ENCODE data around the gene MGRN1. TPM values are rescaled to one million over a fixed set of nuclear protein-coding genes. Genes with fewer than 3 reads are reported as not detected.
A peak's percentile ranks its signal among the peaks of the same experiment; 100 is the strongest.

MGRN1 gene
- total RNA-seq, 1 experiment from 2014 or later, result 61.3 TPM

DNA sequence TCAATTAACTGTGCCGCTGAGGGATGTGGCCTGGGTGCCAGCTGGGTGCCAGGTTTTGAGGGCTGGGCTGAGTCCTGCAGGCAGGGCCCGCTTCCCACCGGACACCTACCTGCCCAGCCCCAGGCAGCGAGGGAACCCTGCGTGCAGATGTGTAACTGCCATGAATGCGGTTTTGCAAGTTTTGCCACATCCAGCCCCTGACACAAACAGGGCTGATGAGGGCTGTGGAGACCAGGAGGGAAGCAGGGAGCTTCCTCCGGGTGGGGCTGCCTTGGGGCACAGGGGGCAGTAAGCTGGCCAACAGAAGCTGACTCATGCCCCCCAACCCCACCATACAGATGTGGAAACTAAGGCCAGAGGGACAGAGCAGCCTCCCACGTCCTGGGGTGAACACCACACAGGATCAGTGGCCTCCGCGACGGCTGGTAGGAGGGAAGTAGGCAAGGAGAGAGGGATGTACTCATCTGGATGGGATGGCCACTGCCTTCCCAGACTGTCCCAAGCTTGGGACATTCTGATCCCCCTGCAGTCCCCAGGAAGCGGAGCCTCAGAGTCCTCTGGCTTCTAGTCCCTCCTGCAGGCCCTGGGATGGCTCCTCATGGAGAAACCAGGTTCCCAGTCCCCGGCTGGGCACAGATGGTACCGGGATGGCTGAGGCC is 11.5 kb upstream of the MGRN1 start:
- intact Hi-C loops (cut with micrococcal nuclease), result loop anchor here (10.0 kb wide), 1 partner anchor 342 kb away; the partner anchor contains the start of gene SEC14L5
- TSS peak; percentile 19 for BruUV-seq (replicated peaks)
- ChIA-PET CTCF (interaction anchor here (0.6 to 4.2 kb wide), 2 partner anchors 12 to 479 kb away, joined by 3 to 25 read pairs; partner anchors contain the start of gene MGRN1), POLR2A (interaction anchor here (0.6 to 4.7 kb wide), 4 partner anchors 8 to 113 kb away, joined by 3 to 23 read pairs (median 4); partner anchors contain the start of gene C16orf96)
- peak; percentile 38 for DNase-seq (ENCODE audit: unreplicated experiment)
- H3K36me3 Mint-ChIP-seq (ENCODE audit: insufficient read depth, unreplicated experiment), result peaks cover 13% of the 10 kb centered on the region
- H3K4me1 Mint-ChIP-seq (ENCODE audit: insufficient read depth, unreplicated experiment), result peaks cover 13% of the 10 kb centered on the region
- no peaks in the 10 kb centered on the region for H3K9me3 Mint-ChIP-seq (ENCODE audit: unreplicated experiment)
- TF ChIP-seq, protein P1, sequence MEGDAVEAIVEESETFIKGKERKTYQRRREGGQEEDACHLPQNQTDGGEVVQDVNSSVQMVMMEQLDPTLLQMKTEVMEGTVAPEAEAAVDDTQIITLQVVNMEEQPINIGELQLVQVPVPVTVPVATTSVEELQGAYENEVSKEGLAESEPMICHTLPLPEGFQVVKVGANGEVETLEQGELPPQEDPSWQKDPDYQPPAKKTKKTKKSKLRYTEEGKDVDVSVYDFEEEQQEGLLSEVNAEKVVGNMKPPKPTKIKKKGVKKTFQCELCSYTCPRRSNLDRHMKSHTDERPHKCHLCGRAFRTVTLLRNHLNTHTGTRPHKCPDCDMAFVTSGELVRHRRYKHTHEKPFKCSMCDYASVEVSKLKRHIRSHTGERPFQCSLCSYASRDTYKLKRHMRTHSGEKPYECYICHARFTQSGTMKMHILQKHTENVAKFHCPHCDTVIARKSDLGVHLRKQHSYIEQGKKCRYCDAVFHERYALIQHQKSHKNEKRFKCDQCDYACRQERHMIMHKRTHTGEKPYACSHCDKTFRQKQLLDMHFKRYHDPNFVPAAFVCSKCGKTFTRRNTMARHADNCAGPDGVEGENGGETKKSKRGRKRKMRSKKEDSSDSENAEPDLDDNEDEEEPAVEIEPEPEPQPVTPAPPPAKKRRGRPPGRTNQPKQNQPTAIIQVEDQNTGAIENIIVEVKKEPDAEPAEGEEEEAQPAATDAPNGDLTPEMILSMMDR (IDR thresholded peaks at IDR 0.05; ENCODE audit: unreplicated experiment), result no peak
- peak overlapping the region; percentile 85 for H3K4me3 Mint-ChIP-seq (ENCODE audit: unreplicated experiment)
- no peaks in the 10 kb centered on the region for H3K27me3 Mint-ChIP-seq (ENCODE audit: insufficient read depth, unreplicated experiment)
- peak overlapping the region; percentile 61 for H3K27ac Mint-ChIP-seq (ENCODE audit: low read depth, unreplicated experiment)

- Mint-ChIP-seq H3K4me3 (ENCODE audit: unreplicated experiment) (peak overlapping the region; percentile 85), H3K4me1 (ENCODE audit: insufficient read depth, unreplicated experiment) (peaks cover 18% of the 10 kb centered on the region), H3K27me3 (ENCODE audit: insufficient read depth, unreplicated experiment) (no peaks in the 10 kb centered on the region), H3K9me3 (ENCODE audit: unreplicated experiment) (no peaks in the 10 kb centered on the region), H3K36me3 (ENCODE audit: insufficient read depth, unreplicated experiment) (peaks cover 13% of the 10 kb centered on the region), H3K27ac (ENCODE audit: low read depth, unreplicated experiment) (peak overlapping the region; percentile 98)
- CTCF ChIA-PET, result interaction anchor here (0.6 to 4.2 kb wide), 3 partner anchors 11 to 478 kb away, joined by 3 to 25 read pairs (median 3); partner anchors contain the start of gene MGRN1
- POLR2A ChIA-PET, result interaction anchor here (0.6 to 4.7 kb wide), 13 partner anchors 9 to 342 kb away, joined by 3 to 51 read pairs (median 3); partner anchors contain the start of genes ANKS3, C16orf96, DNAAF8 and HMOX2
- TF ChIP-seq, protein P1 (IDR thresholded peaks at IDR 0.05; ENCODE audit: unreplicated experiment), result no peak
- intact Hi-C loops (cut with micrococcal nuclease), result loop anchor here (10.0 kb wide), 1 partner anchor 341 kb away; the partner anchor contains the start of gene SEC14L5
- no TSS peak for BruUV-seq (replicated peaks)
- DNase-seq (ENCODE audit: unreplicated experiment), result peak; percentile 28
Observed at GRCh38 chr16:4613636-4614570, 10.7 kb upstream of the MGRN1 start.

- intact Hi-C loops (cut with micrococcal nuclease), result loop anchor here (10.0 kb wide), 1 partner anchor 340 kb away; the partner anchor contains the start of gene SEC14L5
- DNase-seq (ENCODE audit: unreplicated experiment), result peak; percentile 94
- peak within 1 kb of the TSS; percentile 98 for H3K27ac Mint-ChIP-seq (ENCODE audit: low read depth, unreplicated experiment)
- no peaks in the 10 kb centered on the region for H3K27me3 Mint-ChIP-seq (ENCODE audit: insufficient read depth, unreplicated experiment)
- POLR2A ChIA-PET, result interaction anchor here (0.6 to 4.7 kb wide), 13 partner anchors 10 to 343 kb away, joined by 3 to 51 read pairs (median 4); partner anchors contain the start of genes ANKS3, DNAAF8, HMOX2 and MGRN1
- CTCF ChIA-PET, result interaction anchor here (0.5 to 4.2 kb wide), 6 partner anchors 10 to 133 kb away, joined by 3 to 25 read pairs (median 3); partner anchors contain the start of gene MGRN1
- H3K36me3 Mint-ChIP-seq (ENCODE audit: insufficient read depth, unreplicated experiment), result peaks cover 7% of the 10 kb centered on the region
- TF ChIP-seq, protein P1 (IDR thresholded peaks at IDR 0.05; ENCODE audit: unreplicated experiment), result no peak
- peaks cover 19% of the 10 kb centered on the region for H3K4me1 Mint-ChIP-seq (ENCODE audit: insufficient read depth, unreplicated experiment)
- no peaks in the 10 kb centered on the region for H3K9me3 Mint-ChIP-seq (ENCODE audit: unreplicated experiment)
- H3K4me3 Mint-ChIP-seq (ENCODE audit: unreplicated experiment), result peak within 1 kb of the TSS; percentile 85
- BruUV-seq (replicated peaks), result no TSS peak
Observed at GRCh38 chr16:4614571-4615383, 9.8 kb upstream of the MGRN1 start, which contains the start of gene UBALD1. Gene UBALD1, minus strand, starts transcription at chr16:4614888. Its CDS starts 91 bp downstream, at chr16:4614797.

Measured in MCF 10A (cell line).